Measurements from ENCODE around the gene DNAI4. TPM values are rescaled to one million over a fixed set of nuclear protein-coding genes. Genes with fewer than 3 reads are reported as not detected.

Gene DNAI4
- total RNA-seq, 1 experiment from 2014 or later: 3.9 TPM

- Histone ChIP-seq H2AFZ (ENCODE audit: low read depth, low read length, poor library complexity, severe bottlenecking) (no peak overlapping the region), H3K9ac (ENCODE audit: low read length) (no peak overlapping the region), H3K27me3 (ENCODE audit: insufficient read depth, low read length) (no peaks in the 10 kb centered on the region), H3K4me2 (ENCODE audit: low read length) (no peak overlapping the region), H3K4me3 (replicated peaks in 1 of 2; ENCODE audit: low read depth in 1 of 2, low read length in 2 of 2) (no peak overlapping the region), H3K4me1 (ENCODE audit: control insufficient read depth in 1 of 2, insufficient read depth in 2 of 2, low read length in 2 of 2) (no peaks in the 10 kb centered on the region), H3K36me3 (ENCODE audit: control insufficient read depth in 1 of 2, insufficient read depth in 2 of 2, low read length in 2 of 2) (no peaks in the 10 kb centered on the region), H3K9me2 (ENCODE audit: insufficient read depth) (no peaks in the 10 kb centered on the region), H3K9me3 (ENCODE audit: control insufficient read depth in 1 of 2, insufficient read depth in 1 of 2, low read depth in 1 of 2, low read length in 2 of 2) (no peaks in the 10 kb centered on the region), H3K79me2 (ENCODE audit: insufficient read depth, low read length) (no peaks in the 10 kb centered on the region), H4K20me1 (ENCODE audit: insufficient read depth) (no peaks in the 10 kb centered on the region), H3K27ac (ENCODE audit: low read depth, low read length) (no peak overlapping the region)
- ATAC-seq (no peak), DNase-seq (ENCODE audit: low read depth, low spot score) (no peak)
- no peak for TF ChIP-seq TCF7L2 (IDR thresholded peaks at IDR 0.05; ENCODE audit: borderline replicate concordance, extremely low read depth, insufficient read depth, insufficient read length)
- no peak for TF ChIP-seq EZH2phosphoT487 (IDR thresholded peaks at IDR 0.05; ENCODE audit: borderline replicate concordance)
- TF ChIP-seq CBX3 (IDR thresholded peaks at IDR 0.05; ENCODE audit: low read depth): no peak
- no peak for TF ChIP-seq CTCF (IDR thresholded peaks at IDR 0.05 in 2 of 3, conservative IDR thresholded peaks at IDR 0.05 in 1 of 3; ENCODE audit: borderline replicate concordance in 1 of 3, insufficient read depth in 1 of 3, low read depth in 2 of 3, low read length in 2 of 3)
- TF ChIP-seq SP1 (IDR thresholded peaks at IDR 0.05; ENCODE audit: low read depth): no peak
- no peak for TF ChIP-seq EGR1 (IDR thresholded peaks at IDR 0.05; ENCODE audit: low read depth)
- TF ChIP-seq RAD21 (IDR thresholded peaks at IDR 0.05; ENCODE audit: low read depth): no peak
- intact Hi-C loops (cut with micrococcal nuclease): no loop called here
- BruUV-seq (replicated peaks): no TSS peak
- POLR2A ChIA-PET: no interaction called here
- RAD21 ChIA-PET (ENCODE audit: low non-redundant PET in 1 of 2, low total read pairs in 2 of 2, uncharacterized antibody in 2 of 2, unreplicated experiment in 2 of 2): no interaction called here
- CTCF ChIA-PET: no interaction called here
Observed at GRCh38 chr1:66778969-66779368, 145.7 kb downstream of the DNAI4 start.

GRCh38 chr1:66778266-66778665, 146.4 kb downstream of the DNAI4 start:
- Histone ChIP-seq H3K27me3 (ENCODE audit: insufficient read depth, low read length) (no peaks in the 10 kb centered on the region), H3K36me3 (ENCODE audit: control insufficient read depth in 1 of 2, insufficient read depth in 2 of 2, low read length in 2 of 2) (no peaks in the 10 kb centered on the region), H3K27ac (ENCODE audit: low read depth, low read length) (no peak overlapping the region), H3K4me2 (ENCODE audit: low read length) (no peak overlapping the region), H4K20me1 (ENCODE audit: insufficient read depth) (no peaks in the 10 kb centered on the region), H3K4me1 (ENCODE audit: control insufficient read depth in 1 of 2, insufficient read depth in 2 of 2, low read length in 2 of 2) (no peaks in the 10 kb centered on the region), H3K4me3 (replicated peaks in 1 of 2; ENCODE audit: low read depth in 1 of 2, low read length in 2 of 2) (no peak overlapping the region), H3K79me2 (ENCODE audit: insufficient read depth, low read length) (no peaks in the 10 kb centered on the region), H3K9ac (ENCODE audit: low read length) (no peak overlapping the region), H3K9me3 (ENCODE audit: control insufficient read depth in 1 of 2, insufficient read depth in 1 of 2, low read depth in 1 of 2, low read length in 2 of 2) (no peaks in the 10 kb centered on the region), H2AFZ (ENCODE audit: low read depth, low read length, poor library complexity, severe bottlenecking) (no peak overlapping the region), H3K9me2 (ENCODE audit: insufficient read depth) (no peaks in the 10 kb centered on the region)
- POLR2A ChIA-PET: no interaction called here
- ATAC-seq (no peak), DNase-seq (ENCODE audit: low read depth, low spot score) (no peak)
- CTCF ChIA-PET: no interaction called here
- BruUV-seq (replicated peaks): no TSS peak
- RAD21 ChIA-PET (ENCODE audit: low non-redundant PET in 1 of 2, low total read pairs in 2 of 2, uncharacterized antibody in 2 of 2, unreplicated experiment in 2 of 2): no interaction called here
- intact Hi-C loops (cut with micrococcal nuclease): no loop called here
- TF ChIP-seq ELF1 (IDR thresholded peaks at IDR 0.05; ENCODE audit: borderline replicate concordance, low read depth): no peak
- no peak for TF ChIP-seq ZNF274 (IDR thresholded peaks at IDR 0.05; ENCODE audit: low read depth, low read length)
- no peak for TF ChIP-seq ATF3 (IDR thresholded peaks at IDR 0.05)
- no peak for TF ChIP-seq SP1 (IDR thresholded peaks at IDR 0.05; ENCODE audit: low read depth)
- TF ChIP-seq EZH2phosphoT487 (IDR thresholded peaks at IDR 0.05; ENCODE audit: borderline replicate concordance): no peak
- TF ChIP-seq YY1 (IDR thresholded peaks at IDR 0.05; ENCODE audit: extremely low read depth, insufficient replicate concordance, low read depth, low read length): no peak
- no peak for TF ChIP-seq TCF7L2 (IDR thresholded peaks at IDR 0.05; ENCODE audit: borderline replicate concordance, extremely low read depth, insufficient read depth, insufficient read length)
- no peak for TF ChIP-seq REST (IDR thresholded peaks at IDR 0.05; ENCODE audit: low read depth)
- no peak for TF ChIP-seq EZH2 (IDR thresholded peaks at IDR 0.05)
- no peak for TF ChIP-seq SIN3A (IDR thresholded peaks at IDR 0.05; ENCODE audit: low read depth)
- no peak for TF ChIP-seq MAX (IDR thresholded peaks at IDR 0.05)
- no peak for TF ChIP-seq POLR2AphosphoS5 (IDR thresholded peaks at IDR 0.05; ENCODE audit: low read depth, low read length)
